ENCODE data around the gene SH2B2.
A peak's percentile ranks its signal among the peaks of the same experiment; 100 is the strongest.

Gene SH2B2

DNA sequence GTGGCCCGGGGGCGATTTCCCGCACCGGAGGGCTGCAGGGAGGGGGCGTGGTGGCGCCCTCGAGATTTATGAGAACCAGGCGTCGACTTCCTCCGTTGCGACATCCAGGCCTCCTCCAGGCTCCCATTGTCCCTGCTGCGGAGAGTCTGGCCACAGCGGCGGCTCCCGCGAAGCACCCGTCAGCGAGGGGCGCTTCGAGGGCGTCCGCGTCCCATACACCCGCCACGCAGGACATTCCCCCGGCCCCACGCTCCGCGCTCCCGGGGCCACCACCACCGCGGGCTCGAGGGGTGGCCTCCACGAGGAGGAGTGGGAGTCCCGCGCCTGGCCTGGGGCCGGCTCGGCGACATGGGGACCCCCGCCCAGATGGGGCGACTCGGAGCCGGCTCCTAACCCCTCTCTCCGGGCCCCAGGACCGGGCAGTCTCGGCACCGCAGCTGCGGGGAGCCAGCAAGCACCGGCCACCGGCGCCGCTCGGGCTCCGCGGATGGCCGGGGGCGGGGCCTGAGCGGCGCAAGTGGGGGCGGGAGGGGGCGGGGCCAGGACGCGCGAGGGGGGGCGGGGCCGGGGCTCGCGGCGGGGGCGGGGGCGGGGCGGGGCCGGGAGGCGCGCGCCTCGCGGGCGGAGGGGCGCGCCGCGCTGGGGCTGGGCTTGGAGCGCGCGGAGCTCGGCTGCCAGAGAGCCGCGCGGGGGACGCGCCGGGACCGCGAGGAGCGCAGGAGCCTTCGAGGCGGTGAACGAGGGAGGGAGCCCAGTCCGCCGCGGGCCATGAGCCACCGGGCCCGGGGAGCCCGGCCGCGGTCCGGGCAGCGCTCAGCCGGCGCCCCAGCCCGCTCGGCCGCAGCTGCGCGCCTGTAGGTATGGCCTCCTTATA is at the start of gene SH2B2:
TSS of gene SH2B2 (plus strand) at position 632 of the 874 bp plus-strand sequence. CDS start 13,683 bp downstream, outside the sequence.
- peak; percentile 67 for DNase-seq

DNA sequence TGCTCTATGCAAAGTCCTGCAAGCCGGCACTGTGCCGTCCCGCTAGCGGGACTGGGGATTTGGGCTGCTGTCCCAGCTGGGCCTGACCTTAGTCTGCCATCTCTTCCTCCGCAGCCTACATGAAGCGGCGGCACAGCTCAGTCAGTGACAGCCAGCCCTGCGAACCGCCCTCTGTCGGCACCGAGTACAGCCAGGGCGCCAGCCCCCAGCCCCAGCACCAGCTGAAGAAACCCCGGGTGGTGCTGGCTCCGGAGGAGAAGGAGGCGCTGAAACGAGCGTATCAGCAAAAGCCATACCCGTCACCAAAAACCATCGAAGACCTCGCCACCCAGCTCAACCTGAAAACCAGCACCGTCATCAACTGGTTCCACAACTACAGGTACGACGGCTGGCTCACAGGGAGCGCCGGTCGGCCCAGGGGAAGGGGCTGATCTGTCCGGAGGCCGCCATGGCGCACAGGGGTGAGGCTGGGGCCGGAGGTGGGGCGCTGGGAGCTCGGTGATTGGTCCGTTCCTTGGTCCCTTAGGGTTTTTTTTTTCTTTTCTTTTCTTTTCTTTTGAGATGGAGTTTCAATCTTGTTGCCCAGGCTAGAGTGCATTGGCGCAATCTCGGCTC is 47.4 kb upstream of the SH2B2 start:
- DNase-seq: no peak

DNA sequence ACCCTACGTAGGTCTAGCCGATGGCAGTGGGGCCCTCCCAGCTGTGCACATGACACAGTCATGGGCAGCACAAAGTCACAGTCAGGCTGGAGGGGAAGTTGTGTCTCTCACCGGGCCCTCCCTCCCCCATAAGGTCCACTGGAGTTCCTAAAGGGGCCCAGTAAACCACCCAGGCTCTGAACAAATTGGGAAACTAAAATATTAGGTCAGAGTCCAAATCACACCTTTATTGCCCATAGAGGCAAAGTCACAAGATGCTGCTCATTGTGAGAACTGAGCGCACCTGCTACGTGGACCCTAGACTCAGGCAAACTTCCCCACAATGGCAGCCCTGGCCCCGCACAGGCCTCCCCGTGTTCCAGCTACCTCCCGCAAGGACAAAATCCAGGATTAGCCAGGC is 45.2 kb upstream of the SH2B2 start:
- no peak for DNase-seq

DNA sequence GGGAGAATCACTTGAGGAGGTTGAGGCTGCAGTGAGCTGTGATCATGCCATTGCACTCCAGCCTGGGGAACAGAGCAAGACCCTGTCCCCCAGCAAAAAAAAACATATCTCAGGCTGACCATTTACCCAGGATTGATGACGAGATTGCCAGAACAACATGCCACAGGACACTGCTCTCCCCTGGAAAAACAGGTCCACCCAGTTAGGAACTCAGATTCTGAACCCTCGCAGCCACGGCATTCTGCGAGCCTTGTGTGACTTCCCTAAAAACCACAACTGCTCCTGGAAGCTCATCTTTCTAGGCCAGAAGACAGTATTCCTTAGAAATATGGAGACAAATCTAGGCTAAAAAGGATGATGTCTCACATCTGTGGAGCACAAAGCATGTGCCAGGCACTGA is 42.1 kb upstream of the SH2B2 start:
- no peak for DNase-seq

DNA sequence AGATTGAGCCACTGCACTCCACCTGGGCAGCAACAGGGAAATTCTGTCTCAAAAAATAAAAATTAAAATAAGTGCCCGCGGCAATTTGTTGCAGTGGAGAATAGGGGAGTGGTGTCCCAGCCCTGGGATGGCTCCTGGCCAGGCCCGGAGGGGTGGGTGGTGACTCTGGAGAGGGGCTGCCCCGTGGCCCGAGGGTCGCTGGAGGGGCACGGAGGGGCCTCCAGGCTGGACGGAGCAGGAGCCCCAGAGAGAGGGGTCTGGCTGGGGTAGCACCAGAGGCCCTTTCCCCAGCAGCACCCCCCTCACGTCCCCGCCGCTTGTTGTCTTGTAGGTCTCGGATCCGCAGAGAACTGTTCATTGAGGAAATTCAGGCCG is 38.6 kb upstream of the SH2B2 start:
- DNase-seq: no peak

DNA sequence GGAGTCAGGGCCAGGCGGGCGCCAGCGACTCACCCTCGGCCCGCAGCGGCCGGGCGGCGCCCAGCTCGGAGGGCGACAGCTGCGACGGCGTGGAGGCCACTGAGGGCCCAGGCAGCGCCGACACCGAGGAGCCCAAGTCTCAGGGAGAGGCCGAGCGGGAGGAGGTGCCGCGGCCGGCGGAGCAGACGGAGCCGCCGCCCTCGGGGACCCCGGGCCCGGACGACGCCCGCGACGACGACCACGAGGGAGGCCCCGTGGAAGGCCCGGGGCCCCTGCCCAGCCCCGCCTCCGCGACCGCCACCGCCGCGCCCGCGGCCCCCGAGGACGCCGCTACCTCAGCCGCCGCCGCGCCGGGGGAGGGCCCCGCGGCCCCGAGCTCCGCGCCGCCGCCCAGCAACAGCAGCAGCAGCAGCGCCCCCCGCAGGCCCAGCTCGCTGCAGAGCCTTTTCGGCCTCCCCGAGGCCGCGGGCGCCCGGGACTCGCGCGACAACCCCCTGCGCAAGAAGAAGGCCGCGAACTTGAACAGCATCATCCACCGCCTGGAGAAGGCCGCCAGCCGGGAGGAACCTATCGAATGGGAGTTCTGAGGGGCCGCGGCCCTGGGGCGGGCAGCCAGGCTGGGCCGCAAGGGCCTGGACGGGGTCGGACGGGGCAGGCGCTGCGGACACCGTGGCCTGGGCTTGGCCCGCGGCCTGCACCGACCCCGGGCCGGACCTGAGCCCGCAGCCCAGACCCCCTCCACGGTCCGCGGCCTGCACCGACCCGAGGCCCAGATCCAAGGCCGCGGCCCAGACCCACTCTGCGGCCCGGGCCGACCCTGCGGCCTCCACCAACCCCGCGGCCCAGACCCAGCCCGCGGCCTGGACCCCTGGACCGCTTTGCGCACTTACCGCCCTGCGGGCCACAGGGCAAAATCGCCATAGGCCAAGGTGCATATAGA is 37.9 kb upstream of the SH2B2 start:
- no peak for DNase-seq

DNA sequence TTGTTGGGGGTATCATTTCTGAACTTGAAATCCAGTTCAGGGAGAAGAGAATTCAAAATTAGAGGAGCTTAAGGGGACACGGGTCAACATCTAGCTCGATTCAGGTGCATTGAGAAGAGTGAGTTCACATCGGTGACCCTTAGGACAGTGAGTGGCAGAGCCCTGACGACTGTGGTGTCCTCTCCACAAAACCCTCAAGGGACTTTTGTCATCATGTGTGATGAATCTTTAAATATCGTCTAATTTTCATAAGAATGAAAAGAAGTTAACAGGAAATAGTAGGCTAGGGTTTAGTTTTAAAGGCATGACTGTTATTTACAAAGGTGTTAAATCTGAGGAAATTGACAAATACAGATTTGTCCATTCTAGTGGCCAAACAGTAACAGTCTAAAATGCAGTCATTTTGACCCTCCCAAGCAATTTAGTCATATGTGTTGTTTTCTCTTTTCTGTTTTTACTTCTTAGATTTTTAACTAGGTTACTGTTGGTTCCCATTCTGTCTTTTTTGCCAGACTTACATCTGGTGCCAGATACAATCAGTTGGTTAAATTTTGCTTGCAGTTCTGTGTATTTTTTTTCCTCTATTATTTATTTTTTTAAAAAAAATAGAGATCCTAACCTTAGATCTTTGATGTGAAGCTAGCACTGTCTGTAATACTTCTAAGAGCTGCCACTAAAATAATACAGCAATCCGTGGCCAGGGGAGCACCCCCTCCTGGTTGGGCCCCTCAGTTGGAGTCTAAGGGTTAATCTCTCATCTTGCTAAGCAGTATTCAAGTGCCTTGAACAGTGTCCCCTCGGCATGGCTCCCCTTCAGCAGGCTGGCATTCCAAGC is 34.9 kb upstream of the SH2B2 start:
- no peak for DNase-seq

DNA sequence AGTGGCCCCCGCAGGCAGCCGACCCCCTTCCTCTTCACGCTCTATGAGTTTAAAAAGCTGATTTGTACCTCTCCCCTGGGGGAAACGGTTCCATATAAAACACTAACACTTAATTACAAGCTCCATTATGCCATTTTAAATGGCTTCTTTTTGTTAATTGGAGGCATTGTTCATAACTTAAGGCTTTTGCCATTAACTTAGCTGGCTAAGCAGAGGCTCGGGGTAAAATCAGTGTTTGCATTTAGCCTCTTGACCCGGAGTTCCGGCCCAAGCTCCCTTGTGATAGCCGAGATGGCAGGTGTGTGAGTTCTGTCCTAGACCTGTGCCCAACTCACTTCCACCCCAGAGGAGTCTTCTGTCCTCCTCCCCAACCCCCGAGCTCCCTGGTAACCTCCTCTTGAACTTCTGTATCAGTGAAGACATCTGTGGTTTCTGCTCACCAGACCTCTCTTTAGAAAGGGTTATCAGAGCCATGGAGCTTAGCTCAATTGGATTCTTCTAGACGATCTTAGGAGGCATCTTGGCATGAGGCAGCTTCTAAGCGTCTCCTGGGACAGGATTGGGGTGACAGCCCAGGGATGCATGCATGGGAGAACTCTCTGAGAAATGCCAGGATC is 34.2 kb upstream of the SH2B2 start:
- no peak for DNase-seq

DNA sequence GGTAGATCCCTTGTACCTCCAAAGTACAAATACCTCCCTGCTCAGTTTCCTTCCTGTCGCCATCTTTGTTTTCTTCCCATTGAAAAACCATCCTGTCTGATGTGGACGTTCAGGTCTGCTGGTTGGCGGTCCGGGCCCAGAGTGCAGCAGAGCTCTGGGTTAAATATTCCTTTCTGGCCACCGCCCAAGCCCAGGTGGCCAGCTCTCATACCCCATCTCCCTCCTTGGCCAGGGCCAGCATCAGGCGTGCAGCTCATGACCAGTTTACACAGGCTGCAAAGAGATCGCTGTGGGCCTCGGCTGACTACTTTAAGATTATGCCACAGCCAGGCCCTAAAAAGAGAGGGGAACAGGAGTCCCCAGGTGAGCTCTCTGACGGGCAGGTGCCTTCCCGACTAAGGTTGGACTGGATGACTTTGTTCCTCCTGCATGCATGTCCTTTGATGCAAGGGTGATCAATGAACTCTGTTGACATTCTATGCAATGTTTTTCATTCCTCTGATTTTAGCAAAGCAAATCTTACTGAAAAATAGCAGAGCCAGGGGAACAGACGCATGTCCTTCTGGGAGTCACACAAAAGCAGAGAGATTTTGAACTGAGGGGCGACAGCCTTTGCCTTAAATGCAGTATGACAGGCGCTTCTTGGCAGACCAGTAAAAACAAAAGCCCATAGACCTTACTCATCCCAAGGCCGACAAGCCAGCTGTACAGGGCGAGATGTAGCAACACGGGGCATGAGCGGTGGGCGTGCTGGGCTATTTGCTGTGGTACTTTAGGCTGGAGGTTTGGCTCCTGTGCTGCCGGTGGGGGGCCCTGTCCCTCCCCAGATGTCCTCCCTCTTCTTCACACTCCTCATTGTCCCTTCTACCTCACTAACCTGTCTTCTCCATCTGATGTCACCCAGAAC is 33.3 kb upstream of the SH2B2 start:
- DNase-seq: no peak

DNA sequence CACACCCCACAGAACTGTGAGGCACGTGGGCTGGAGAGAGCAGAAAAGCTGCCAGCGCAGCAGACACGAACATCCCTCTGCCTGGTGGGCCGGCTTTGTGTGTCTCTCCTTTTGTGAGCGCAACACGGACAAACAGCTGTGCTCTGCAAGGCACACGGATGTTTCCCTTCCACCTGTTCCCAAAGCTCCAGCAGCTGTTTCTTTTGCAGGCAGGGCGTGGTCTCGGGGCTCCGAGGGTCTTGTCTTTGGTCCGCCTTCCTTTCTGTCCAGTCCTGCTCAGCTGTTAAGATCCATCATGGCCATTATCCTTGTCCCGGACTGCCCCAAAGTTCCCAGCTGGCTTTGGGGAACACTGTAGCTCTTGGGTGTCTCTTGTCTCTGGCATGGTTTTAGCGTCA is 32.7 kb upstream of the SH2B2 start:
- DNase-seq: no peak

DNA sequence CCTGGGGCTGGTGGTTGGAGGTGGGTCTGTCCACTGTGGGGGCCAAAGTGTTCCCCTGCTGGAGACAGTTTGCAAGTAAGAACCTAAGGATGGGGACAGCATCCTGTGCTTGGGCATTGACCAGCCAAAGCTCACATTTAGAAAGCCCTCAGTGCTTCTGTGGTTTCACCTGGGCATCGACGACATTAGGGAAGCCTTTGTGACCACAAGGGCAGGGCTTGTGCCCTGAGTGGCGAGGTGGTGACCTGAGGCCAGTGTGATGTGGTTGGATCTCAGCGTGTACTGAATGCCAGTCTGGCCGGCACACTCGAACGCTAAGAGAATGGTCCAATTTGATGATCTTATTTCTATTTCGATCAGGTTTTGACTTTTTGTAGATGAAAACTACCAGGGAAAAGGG is 32.1 kb upstream of the SH2B2 start:
- no peak for DNase-seq

DNA sequence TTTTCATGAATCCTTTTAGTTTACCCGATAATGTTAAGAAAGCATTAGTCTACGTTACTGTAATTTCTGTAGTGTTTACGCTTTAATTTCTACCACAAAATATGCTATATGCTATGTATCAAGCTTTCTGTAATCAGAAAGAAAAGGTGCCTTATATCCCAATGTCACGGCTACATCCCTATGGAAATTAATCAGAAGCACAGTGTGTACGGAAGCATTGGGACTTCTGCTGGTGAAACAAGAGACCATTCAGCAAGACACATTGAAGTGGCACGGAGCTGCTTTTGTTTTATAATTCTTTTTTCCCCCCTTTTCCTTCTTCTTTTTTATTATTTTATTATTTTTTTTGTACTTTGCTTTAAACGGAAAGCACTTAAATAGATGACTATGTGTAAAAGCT is 31.2 kb upstream of the SH2B2 start:
- DNase-seq: no peak

DNA sequence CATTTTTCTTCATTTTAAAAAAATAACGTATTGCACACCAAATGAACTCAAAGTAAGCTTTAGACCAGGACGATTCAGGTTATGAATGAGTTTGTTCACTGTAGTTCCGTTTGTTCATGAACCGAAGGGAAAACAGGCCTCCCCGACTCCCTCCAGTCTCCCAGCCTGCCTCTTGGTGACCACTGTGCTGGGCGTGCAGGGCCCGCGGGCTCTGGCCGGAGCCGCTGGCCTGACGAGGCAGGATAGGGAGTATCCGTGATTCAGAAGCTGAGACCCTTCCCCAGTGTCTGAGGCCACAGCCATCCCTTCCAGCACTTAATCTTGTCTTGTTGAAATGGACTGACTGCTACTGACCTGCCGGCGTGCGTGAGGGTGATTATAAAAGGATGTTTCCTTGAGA is 30.8 kb upstream of the SH2B2 start:
- no peak for DNase-seq

DNA sequence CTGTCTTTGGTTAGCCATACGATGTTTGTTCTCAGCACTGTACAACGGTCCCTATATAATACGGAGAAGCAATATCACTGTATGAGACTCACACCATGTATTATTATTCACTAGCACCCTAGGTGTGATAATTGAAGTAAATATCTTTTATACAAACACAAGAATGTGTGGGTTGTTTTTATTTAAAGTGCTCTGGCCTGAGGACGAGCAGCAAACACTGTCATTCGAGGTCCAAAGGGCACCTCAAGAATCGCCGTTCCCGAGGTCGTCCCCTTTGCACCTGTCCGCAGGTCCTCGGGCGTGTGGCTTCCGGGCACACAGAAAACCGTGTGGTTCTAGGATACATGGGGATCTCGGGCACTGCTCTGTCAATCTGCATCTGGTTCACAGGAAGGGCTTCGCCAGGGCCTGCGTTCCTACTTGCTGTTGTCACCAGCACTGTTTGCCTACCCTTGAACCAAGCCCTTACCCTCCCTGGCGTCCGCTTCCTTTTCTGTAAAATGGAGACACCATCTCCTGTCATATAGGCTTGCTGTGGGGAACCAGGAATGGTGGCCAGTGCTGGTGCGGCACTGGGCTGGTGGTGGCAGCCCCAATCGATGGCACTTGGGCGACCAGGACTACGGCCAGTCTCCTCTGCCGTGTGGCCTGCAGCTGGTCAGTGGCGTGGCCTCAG is 28.5 kb upstream of the SH2B2 start:
- no peak for DNase-seq

DNA sequence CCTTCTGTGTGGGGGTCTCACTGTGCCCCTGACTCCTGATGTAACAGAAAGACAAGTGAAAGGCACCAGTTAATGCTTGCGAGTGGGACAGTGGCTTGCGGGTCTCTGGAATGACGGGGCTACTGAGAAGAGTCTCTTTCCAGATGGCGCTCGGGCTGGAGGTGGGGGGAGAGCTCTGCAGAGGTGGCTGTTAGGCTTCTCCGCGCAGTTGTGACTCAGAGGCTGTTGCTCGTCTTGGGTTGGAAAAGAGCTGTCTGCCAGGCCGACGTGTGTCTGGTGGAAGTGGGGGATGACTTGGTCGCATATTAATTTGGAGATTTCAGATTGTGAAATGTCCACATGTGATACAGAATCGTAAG is 27.9 kb upstream of the SH2B2 start:
- peak; percentile 66 for DNase-seq

DNA sequence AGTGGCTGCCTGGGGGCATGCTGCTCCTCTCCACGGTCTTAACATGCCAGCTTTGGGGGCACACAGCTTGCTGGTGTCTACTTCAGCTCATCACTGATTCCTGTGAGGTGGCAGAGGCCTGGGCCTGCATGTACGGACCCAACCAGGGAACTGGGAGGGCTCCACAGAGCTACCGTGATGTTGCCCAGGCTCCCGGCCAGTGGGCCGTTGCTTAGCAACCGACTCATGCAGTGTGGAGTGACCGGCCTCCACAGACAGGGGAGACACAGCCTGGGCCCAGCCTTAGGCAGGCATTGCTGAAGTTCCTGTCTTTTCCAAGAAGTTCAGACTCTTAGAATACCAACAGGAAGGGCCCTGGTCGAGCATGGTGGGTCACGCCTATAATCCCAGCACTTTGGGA is 25.8 kb upstream of the SH2B2 start:
- DNase-seq: peak; percentile 25

DNA sequence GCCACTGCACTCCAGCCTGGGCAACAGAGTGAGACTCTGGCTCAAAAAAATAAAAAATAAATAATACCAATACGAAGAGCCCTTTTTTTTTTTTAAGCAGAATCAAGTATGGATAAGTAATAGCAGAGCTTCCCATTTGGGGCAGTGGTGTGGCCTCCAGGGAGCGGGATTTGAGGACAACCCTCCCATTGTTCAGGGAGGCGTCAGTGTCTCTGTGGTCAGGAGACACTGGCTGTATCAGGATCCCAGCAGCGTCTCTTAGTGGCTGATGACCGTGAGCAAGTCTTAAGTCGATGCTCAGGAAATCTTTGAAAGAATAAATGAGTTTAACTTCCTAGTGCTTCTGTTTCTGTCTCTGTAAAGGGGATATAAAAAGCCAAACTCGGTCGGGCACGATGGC is 25.2 kb upstream of the SH2B2 start:
- no peak for DNase-seq

DNA sequence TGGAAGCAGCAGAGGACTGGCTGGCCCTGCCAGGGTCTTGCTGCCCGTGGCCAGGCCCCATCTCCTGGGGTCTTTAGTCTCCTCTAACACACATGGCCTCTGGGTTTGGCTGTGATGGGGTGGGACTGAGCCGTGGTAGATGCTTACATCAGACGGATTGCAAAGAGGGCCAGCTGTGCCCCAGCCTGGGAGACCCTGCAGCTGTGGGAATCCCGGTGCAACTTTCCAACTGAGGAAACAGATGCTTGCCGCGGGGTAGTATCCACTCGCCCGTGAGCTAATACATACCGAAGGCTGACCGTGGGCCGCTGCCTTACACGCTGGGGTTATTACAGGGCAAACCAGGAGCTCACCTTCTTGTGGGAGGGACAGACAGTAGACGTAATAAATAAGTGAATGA is 24.1 kb upstream of the SH2B2 start:
- no peak for DNase-seq

DNA sequence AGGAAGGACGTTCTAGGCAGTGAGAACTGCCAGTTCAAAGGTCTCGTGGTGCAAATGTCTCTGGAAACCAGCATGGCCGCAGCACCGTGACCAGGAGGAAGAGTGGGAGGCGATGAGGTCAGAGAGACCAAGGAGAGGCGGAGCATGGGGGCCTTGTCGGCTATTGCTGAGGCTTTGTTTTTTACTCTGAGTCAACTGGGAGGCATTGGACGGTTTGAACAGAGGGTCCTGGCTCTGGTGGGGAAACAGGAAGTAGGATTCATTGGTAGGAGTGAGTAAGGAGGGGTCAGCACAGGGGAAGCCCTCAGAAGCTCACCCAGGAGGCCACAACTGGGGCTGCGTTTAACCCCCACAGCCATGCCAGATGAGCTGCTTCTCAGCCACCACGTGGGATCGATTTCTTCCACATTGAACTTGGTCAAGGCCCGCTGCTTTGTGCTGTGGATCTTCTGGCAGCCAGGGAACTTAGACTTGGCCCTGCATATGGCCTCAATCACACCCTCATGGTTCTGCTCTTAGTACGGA is 22.2 kb upstream of the SH2B2 start:
- DNase-seq: peak; percentile 21

DNA sequence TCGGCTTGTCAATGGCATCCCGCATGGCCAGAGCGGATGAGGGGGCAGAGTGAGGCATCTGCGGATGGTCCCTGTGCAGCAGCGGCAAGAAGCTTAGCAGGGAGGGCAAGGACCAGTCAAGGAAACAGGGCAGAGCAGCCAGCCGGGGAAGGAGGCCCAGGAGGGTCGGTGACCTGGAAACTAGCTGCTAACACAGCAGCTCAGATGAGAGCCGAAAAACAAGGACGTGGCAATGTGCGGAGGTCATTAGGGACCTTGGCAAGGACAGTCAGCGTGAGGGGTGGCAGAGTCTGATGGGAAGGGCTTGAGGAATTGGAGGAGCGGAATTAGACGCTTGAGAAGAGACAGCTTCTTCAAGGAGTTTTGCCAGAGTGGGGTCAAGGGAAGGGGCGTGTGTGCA is 20.1 kb upstream of the SH2B2 start:
- DNase-seq: no peak

All from fibroblast of skin of right biceps (primary cell).